GM21381 (cell line): ENCODE data around the gene PDE8A.

Experiments used
- ATAC-seq: cut with Tn5 transposase; IDR thresholded peaks from one replicate; pipeline ENCODE4 v1.9.1; 2021; ENCODE audit warnings: mild to moderate bottlenecking, moderate library complexity; ENCODE audit not compliant: unreplicated experiment

The PDE8A gene

DNA sequence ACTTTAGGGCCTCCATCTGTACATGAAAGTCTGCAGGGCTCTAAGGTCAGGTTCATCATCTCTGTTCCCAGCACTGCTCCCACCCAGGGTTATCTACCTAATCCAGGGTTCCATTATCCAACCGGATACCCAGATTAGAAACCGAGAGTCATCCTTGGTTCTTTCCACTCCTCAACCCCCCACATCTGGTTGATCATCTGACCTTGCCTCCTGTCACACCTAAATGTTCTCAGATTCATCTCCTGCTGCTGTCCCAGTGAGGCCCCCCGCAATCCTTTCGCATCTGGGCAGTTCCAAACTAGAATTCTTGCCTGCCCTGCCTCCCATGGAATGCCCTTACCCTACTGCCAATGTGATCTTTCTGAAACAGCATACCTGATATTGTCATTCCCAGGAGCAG lies 136.5 kb downstream of the PDE8A start:
- no peak for ATAC-seq

DNA sequence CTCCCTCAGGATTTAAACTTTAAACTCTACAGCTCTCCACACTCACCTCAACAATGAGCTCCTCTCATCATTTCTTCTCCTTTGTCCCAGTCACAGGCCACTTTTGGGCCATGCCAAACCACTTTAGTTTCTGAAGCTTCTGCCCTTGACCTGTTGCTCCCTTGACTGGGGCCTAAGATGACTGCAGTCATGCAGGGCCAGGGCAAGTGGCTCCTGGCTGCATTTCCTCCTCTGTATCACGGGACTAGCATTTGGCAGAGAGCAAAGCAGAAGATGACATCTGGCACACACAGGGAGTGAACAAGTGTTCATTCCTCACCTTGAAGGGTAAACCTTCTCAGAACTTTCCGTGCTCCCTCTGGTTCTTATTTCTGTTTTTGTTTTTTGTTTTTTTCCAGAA lies 136.9 kb downstream of the PDE8A start:
- no peak for ATAC-seq

DNA sequence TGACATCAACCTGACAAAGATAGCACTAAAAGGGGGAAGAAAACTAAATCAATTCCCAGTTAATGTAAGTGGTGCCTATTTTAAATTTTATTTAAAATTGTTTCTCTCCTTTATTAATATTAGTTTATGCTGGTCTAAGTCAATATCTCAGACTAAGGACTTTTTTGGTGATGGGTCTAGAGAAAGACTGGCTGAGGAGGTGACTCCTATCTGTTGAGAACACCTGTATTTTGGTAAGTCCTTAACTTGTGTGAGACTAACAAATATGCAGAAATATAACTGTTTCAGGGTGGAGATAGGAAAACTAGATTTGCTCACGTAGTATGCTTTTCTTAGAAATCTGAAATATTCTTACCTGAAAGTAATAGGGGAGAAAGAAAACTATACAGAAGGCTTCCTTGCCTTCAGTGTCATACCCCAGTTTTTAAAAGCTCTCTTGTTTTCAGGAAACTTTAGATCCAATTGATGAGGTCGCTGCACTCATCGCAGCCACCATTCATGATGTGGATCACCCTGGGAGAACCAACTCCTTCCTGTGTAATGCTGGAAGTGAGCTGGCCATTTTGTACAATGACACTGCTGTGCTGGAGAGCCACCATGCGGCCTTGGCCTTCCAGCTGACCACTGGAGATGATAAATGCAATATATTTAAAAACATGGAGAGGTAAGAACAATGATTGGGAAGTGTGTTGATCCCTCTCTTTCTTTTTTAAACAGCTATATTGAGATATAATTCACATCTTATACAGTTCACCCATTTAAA lies 138.9 kb downstream of the PDE8A start:
- no peak for ATAC-seq

DNA sequence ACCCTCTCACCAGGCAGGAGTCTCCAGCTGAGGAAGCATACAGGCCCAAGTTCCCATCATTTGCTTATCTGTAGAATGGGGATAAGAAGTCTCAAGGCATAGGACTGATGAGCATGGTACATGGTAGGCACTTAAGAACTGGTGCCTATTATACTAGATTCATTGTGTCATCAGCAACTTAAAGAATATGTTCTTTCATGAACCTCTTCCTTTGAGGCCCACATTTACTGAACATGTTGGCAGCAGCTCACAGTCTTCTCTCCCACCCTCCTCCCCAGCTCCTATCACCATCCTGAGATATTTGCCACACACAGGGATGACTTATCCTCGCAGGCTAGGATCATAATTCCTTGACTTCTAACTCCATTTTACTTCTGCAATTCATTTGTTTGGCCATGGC lies 142.5 kb downstream of the PDE8A start:
- ATAC-seq = no peak

DNA sequence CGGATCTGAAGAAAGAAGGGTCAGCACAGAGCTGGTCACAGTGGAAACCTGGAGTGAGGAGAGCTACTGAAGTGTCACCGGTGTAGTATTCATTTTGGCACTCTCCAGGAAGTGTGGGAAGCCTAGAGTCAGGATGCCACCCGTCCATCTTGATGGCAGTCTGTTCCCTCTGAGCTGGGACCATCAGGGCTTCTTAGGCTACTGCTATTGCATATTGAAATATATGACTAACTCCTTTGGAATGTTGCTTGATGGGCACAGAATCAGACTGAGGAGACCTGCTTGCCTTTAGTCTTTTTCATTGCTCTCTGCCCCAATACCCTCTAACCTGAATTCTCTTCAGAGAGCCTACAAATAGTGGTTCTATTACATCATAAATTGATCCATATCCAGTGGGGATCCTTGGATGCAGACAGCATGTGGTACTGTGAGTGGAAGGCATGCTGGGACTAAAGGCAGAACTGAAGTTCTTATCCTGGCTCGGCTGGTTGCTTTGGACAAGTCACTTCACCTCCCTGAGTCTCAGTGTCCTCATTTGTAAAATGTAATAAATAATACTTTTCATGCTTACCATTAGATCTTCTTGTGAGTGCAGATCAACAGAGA lies 143.5 kb downstream of the PDE8A start:
- no peak for ATAC-seq

DNA sequence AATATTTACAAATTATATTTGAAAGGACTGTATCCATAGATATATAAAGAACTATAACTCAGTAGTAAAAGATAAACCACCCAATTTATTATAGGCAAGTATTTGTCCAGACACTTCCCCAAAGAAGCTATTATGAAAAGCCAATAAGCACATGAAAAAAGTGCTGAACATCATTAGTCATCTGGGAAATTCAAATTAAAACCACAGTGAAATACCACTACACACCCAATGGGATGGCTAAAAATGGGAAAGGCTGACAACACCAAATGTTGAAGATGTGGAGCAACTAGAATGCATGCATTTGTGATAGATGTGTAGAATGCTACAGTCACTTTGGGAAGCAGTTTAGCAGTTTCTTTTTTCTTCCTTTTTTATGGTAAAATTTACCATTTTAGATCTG lies 147.0 kb downstream of the PDE8A start:
- ATAC-seq = no peak

DNA sequence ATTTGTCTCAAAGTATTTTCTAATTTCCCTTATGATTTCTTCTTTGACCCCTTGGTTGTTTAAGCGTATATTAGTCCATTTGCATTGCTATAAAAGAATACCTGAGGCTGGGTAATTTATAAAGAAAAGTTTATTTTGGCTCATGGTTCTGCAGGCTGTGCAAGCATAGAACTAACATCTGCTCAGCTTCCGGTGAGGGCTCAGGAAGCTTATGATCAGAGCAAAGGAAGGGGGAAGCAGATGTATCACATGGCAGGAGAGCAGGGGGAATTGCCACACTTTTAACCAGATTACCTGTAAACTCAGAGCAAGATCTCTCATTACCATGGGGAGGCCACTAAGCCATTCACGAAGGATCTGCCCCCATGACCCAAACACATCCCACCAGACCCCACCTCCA lies 148.2 kb downstream of the PDE8A start:
- ATAC-seq = no peak

DNA sequence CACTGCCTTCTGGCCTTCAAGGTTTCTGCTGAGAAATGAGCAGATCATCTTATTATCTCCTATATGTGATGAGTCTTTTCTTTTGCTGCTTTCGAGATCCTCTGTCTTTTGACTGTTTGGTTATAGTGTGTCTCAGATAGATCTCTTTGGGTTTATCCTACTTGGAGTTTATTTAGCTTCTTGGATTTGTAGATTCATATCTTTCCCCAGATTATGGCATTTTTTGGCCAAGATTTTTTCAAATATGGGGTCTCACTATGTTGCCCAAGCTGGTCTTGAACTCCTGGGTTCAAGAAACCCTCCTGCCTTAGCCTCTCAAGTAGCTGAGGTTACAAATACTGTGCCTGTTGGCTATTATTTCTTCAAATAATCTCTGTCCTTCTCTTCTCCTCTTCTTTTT lies 150.3 kb downstream of the PDE8A start:
- no peak for ATAC-seq

DNA sequence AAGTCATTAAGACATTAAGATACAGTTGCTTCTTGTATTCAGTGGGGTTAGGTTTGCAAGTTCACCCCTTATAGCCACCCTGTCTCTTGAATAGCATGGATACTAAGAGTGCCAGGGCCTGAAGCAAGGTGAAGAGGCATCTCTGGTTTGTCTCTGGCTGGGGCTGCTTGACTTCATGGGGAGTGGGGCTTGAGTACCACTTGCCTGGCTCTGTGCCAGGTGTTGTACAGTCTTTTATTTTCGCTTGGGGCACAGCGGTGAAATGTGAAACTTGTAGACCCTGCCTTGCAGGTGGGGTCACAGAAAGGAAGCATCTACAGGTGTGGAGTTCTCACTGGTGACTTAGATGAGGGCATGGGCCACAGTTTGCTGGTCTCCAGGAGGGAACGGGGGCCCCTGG lies 152.1 kb downstream of the PDE8A start:
- no peak for ATAC-seq

DNA sequence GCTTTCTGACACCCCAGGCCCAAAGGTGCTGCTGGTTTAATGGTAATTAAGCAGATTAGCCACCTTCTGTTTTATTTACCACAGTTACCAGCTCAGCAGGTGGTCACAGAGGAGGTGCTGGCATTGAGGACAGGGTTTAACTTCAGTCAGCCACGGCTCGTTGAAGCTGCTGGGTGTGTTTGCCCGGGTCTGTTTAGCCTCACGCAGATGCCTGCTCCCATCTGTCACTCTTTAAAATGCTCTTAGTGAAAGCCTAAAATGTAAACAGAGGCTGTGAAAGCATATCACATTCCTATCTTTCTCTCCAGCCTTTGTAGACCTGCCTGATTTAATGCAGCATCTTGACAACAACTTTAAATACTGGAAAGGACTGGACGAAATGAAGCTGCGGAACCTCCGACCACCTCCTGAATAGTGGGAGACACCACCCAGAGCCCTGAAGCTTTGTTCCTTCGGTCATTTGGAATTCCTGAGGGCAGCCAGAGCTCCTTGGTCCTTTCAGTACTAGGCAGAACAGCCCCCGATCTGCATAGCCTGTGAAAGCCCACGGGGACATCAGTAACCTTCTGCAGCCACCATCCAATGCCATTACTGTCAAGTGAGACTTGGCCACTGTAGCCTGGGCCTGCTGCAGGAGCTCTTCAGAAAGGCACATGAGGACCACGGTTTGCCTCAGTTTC lies 156.0 kb downstream of the PDE8A start:
- no peak for ATAC-seq

DNA sequence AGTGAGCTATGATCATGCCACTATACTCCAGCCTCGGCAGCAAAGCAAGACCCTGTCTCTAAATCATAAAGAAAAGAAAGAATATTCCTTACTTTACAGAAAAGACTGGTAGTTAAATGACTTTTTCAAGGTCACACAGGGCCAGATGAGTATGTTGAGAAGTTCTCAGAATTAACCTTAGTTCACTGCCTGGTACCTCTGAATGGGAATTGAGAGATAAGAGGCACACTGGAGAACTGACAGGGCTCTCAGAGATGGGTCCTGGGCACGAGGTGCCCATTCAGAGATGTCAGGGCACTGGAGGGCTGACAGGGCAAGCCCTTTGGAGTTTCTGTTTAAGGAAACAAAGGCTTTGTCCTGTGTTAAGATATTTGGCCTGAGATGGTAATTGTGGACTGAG lies 157.7 kb downstream of the PDE8A start:
- no peak for ATAC-seq

DNA sequence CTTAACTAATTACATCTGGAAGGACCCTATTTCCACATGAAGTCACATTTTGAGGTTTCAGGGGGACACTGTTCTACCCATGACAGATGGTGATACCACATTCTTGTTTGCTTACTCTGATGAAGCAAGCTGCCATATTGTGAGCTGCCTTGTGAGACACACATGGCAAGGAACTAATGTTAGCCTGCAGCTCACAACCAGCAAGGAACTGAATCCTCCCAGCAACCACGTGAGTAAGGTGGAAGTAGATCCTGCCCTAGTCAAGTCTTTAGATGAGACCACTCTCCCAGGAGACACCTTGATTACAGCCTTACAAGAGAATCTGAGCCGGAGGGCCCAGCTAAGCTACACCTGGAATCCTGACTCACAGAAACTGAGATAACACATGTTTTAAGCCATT lies 160.1 kb downstream of the PDE8A start:
- no peak for ATAC-seq

DNA sequence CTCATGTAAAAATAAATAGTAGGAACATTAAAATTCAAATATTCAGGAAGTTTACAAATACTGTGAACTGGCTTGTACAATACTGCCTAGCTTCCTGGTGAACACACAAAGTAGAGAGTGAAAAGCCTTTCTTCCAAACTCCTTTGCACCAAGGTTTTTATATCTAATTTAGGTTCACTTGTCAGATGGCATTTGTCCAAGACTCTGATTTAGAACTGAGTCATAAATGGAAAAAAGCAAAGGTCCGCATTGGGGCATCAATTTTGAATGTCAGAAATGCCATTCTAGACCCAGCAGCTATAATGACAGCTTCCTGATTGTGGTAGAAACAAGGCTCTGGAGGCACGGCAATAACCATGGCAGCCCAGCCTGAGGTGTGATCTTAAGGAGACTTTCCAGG lies 160.7 kb downstream of the PDE8A start:
- ATAC-seq = no peak

DNA sequence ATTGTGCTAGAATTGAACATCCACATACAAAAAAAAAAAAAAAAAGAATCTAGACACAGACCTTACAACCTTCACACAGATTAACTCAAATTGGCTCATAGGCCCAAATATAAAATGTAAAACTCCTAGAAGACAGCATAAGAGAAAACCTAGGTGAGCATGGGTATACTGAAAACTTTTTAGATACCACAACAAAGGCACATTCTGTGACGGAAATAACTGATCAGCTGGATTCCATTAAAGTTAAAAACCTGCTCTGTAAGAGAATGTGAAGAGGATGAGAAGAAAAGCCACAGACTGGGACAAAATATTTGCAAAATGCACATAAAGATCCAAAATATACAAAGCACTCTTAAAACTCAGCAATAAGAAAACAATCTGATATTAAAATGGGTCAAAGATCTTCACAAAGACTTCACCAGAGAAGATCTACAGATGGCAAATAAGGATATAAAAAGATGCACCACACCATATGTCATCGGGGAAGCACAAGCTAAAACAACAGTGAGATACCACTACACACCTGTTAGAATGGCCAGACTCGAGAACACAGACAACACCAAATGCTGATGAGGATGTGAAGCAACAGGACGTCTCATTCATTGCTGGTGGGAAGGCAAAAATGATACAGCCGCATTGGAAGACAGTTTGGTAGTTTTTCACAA lies 167.9 kb downstream of the PDE8A start:
- no peak for ATAC-seq

DNA sequence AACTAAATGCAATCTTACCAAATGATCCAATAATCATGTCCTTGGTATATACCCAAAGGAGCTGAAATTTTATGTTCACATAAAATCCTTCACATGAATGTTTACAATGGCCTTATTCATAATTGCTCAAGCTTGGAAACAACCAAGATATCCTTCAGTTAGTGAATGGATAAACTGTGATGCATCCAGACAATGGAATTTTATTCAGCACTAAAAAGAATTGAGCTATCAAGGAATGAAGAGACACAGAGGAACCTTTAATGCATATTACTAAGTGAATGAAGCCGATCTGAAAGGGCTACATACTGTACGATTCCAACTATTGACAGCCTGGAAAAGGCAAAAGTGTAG lies 168.4 kb downstream of the PDE8A start:
- ATAC-seq = no peak

DNA sequence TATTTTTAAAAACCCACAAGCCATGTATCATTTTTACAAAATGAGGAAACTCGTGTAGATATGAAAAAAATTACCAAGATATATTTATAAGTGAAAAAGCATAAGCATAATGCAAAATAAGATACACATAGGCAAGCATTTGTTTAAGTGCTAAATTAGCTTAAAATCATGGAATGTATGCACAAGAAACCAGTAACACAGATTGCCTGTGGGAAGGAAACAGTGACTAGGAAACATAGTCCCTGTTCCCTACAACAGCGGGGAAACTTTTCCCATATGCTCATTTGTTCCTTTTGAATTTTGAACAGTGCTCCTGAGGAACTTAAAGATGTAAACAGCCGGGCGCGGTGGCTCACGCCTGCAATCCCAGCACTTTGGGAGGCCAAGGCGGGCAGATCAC lies 169.5 kb downstream of the PDE8A start:
- no peak for ATAC-seq

DNA sequence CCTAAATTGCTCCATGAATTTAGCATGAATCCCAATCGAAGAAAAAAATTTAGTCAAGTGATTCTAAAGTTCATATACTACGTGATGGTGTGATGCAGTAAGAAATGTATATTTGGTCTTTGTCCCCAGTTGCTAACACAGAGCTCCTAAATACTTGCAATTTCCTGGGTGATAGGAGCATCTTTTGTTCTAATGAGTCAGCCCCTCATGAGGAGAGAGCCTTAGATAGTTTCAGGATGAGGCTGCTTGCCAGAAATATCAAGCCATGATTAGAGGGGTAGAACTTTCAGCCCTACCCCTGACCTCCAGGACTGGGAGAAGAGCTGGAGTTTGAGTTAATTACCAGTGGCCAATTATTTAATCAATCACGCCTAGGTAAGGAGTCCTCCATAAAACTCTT lies 170.2 kb downstream of the PDE8A start:
- ATAC-seq = no peak

DNA sequence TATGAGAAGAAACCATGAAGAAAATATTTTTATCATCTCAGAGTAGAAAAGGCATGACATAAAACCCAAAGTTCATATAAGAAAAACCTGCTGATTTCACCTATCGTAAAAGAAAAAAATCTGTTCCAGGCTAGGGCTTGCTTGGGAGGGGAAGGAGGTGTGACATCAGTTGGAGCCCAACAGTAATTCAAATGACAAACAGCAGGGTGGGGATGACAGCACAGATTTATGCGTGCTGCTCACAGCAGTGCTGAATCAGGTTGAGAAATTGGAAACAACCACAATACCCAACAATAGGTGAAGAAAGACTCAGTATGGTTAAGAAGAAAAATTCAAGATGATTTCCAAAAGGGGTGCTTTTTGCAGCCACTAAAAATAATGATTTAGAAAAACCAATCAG lies 172.4 kb downstream of the PDE8A start:
- ATAC-seq = no peak

DNA sequence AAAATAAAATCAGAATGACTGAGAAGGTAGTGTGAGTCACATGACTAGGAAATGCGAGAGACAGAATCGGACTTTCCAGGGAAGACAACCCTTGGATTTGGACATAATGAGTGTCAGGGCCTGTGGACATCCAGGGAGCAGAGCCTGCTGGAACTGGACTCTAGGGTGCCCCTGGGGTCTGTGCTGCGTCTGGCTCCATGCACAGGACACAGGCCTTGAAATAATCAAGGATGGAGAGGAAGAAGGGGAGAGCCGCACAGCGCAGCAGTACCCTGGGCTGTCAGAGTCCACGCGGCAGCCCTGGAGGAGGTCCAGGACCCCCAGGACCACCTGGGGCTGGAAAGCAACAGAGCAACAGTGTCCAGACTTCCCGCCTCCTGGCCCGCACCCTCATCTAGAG lies 173.7 kb downstream of the PDE8A start:
- no peak for ATAC-seq

DNA sequence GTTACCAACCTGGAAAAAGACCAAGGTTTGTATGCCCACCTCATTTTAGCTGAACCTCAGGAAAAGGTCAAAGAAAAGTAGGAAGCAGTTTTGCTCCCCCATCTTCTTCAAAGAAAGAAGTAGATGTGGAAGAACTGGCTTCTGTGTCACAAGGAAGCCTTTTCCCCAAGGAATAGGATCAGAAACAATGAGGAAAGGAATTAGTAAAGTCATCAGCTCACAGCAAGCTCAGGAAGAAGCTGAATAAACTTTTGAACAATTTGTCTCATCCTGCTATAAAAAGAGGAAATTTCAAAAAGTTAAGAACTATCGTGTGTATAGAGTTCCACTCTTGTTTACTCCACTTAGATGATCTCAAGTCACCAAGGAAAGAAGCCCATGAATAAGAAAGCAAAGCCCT lies 174.2 kb downstream of the PDE8A start:
- ATAC-seq = no peak

DNA sequence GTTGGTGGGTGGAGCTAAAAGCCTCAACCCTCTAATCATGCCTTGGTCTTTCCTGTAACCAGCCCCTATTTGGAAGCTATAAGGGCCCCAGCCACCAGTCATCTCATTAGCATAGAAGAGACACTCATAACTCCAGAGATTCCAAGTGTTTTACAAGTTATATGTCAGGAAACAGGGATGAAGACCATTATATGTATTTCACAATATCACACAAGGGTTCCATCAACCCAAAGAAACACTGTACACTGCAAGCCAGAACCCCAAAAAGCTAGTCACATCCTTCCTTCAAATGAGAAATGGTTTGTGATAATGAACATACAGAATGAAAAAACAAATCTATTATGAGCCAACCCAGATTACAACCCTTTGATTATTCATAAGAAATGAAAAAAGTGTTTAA lies 175.7 kb downstream of the PDE8A start:
- no peak for ATAC-seq

DNA sequence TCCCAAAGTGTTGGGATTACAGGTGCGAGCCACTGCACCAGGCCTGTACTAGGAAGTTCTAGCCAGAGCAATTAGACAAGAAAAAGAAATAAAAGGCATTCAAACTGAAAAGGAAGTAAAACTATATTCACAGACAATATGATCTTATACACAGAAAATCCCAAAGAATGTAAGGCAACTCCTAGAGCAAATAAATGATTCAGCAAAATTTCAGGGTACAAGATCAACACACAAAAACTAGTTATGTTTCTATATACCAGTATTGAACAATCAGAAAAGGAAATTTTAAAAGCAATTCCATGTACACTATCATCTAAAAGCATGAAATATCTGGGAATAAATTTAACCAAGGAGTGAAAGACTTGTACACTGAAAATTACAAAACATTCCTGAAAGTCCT lies 180.6 kb downstream of the PDE8A start:
- ATAC-seq = no peak
